Stimulated activated CD8-positive, alpha-beta memory T cell treated with anti-CD3 and anti-CD28 coated beads, Interleukin-7, amount 100 ng/mL, for 1 hour (primary cell): ENCODE data around the gene PHLDB2.

Source experiments
- DNase-seq, 2 donors: peaks; one replicate each; pipeline ENCODE4 v3.0.0-alpha.2; 2020; ENCODE audit warnings: low read depth in 2 of 2

PHLDB2 gene

DNA sequence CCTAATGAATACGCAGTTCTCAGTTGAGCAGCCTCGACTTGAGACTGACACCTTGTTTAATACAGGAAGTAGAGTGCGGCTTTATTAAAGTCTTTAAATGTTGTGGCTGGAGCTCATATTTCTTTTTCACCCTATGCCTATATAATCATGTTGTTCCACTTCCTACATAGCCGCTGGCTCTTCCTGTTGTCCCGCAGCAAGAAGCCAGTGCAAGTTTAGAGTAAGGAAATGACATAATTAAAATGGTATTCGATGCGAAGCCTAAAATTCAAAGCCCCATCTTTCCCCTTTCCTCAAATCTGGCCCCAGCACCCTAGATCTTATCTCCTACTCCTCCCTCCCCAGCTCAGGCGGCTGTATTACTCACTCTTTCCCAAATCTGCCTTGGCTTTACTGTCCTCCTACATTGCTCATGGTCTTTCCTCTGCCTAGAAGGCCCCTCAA is 7.5 kb upstream of the PHLDB2 start:
- no peak for DNase-seq

- DNase-seq, result no peak
These were observed 6.5 kb upstream of the PHLDB2 start for GRCh38 chr3:111852540-111852939.

DNA sequence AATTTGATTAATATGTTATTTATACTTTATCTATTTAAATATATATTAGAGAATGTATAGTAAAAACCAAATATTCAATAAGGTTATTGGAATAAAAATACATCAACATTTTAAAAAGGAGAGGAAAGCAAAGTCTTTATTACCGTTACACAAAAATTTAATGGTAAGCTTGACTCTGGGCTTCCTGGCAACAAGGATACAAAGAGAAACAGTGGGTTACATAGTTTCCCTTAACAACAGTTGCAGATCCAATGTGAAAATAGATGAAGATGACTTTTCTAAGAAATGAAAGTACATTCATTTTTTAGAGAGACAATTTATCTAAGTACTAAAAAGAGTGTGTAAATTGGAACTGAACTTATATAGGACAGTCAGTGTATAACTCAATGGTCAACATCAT is 6.0 kb upstream of the PHLDB2 start:
- no peak for DNase-seq

GRCh38 chr3:111854990-111855389 is 4.1 kb upstream of the PHLDB2 start:
- no peak for DNase-seq

- DNase-seq, result no peak
These were observed 2.6 kb upstream of the PHLDB2 start for GRCh38 chr3:111856501-111856900.

GRCh38 chr3:111857474-111857873 is 1.6 kb upstream of the PHLDB2 start:
- DNase-seq, result no peak

GRCh38 chr3:111858642-111859041 is 423 bp upstream of the PHLDB2 start:
- DNase-seq, result no peak

DNA sequence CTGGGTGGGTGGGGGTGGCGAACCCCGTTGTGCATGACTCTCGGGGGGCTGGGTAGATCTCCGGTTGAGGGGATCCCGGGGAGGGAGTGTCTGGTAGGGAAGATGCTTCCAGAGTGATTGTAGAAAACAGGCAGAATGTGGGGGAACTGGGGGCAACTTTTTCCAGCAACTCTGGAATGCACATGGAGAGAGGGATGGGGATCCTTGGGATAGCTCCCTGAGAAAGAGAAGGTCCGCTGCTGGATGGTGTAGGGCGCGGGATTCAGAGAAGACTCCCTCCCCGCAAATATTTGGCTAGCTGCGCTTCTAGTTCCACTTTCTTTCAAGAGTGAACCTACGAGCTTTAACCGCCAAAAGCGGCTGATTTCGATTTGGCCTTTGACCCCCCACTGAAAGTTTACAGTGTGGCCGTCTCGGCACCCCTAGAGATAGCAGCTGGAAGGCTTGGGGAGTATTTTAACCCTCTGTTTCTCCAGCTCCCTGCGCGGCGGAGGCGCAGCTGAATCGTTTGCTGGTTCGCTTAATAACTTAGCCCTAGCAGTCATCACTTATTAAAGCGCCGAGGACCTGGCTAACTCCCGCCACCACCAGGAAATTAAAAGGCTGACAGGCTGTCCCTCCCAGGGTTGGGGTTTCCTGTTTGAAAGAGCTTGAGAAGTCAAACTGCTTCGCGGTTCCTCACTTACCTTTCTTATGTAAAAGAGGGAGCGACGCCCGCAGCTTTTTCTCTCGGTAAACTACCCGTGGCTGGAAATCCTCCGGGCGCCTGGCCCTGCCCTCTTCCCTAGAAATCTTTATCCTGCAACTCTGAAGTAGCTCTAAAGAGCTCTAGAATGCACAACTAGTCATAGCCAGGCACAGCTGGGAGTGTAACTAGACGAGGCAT is 1.2 kb downstream of the PHLDB2 start:
- peak; percentile 15 to 26 for DNase-seq

- DNase-seq, result no peak
These were observed 2.3 kb downstream of the PHLDB2 start for GRCh38 chr3:111861391-111861790.

DNA sequence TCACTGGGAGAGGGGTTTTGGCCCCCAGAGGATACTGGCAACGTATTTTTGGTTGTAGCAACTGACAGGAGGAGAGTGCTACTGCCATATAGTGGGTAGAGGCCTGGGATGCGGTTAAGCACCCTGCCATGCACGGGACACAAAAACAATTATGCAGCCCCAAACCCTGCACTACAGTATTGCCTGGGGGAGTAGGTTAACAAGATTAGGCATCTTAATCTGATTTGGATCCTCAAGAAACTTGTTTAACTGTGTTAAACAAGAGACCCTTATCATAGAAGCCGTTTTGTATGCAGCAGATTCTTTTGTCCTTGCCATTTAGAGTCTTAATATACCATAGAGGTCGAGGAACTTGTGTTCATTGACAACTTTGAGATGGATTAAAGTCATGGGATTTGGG is 3.4 kb downstream of the PHLDB2 start:
- no peak for DNase-seq

GRCh38 chr3:111862974-111863373 is 3.9 kb downstream of the PHLDB2 start:
- no peak for DNase-seq

DNA sequence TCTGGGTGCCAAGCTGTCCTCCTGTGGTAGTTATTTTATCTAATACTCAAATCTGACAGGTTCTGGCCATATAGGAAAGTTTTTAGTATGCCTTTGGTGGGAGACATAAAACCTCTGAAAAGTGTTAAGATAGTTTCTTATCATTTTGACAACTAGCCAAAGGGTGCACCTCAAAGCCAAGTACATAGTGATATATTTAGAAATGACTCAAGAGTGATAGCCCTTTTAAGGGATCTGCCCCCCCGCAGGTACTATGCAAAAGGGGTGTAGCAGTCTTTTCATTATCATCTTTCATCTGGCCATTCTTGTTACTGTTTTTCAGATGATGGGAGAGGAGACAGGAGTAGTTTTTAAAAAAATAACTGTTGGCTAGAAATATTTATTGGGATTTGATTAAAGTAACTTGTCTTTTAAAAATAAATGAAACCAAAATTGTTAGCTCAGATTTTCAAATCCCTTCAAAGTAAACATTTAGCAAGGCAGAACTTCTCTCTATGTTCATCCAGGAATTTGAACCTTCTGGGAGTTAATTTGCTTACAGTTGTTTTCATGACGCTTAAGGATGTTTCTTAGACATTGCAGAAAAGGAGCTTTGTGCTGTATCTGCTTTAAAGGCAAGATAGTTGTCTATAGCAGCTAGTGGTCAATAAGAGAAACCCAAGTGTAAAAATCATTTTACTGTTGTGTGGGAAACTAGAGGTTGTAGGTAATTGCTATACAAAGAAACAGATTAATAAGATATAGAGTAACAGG is 5.1 kb downstream of the PHLDB2 start:
- no peak for DNase-seq

GRCh38 chr3:111864821-111865656 is 6.0 kb downstream of the PHLDB2 start:
- DNase-seq, result no peak

- DNase-seq, result no peak
These were observed 8.9 kb downstream of the PHLDB2 start for GRCh38 chr3:111867889-111868426.

- no peak for DNase-seq
These were observed 11.6 kb downstream of the PHLDB2 start for GRCh38 chr3:111870620-111871019.

- no peak for DNase-seq
These were observed 13.0 kb downstream of the PHLDB2 start for GRCh38 chr3:111871809-111872623.

GRCh38 chr3:111872979-111873378 is 13.9 kb downstream of the PHLDB2 start:
- DNase-seq, result no peak

DNA sequence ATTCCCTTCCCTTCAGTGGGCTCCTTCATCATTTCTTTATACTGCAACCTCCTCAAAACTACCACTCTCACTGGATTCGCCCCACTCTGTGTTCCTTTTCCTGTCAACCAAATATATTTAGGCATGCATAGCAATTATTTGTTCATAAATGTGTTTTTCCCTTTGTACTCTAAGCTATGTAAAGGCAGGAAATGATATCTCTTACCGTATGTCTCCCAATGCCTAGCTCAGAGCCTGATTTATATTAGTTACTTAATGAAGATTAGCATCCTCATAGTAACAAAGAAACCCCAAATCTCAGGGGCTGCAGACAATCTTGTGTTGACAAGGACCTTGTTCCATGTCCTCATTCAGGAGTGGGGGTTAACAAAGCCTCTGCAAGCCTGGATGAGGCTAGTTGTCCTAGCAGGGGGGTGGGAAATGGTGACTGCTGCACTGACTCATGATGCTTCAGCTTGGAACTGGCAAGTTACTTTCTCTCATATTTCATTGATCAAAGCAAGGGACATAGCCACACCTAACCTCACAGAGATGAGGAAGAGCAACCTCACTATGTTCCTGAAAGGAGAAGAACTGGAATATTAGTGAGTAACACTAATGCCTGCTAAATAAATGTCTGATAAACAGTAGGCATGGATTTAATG is 15.2 kb downstream of the PHLDB2 start:
- no peak for DNase-seq

- DNase-seq, result no peak
These were observed 22.4 kb downstream of the PHLDB2 start for GRCh38 chr3:111881480-111881879.

DNA sequence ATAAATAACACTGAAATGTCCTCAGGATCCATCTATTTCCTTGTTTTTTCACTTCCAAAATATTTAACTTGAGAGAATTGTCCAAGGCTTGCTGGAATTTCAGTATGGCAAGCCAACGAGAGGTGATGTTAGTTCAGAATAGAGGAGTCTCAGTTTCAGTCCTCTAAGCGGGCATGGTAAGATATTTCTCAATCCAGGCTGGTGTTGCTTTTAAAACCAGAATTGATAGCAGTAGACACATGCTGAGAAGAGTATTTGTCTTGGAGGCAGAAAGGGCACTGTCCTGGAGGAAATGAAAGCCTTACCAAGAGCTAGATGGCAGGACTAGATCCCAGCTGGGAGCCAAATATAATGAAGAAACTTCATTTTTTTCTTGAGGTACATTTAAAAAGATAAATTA is 23.1 kb downstream of the PHLDB2 start:
- no peak for DNase-seq
